Vagina (tissue), 2 donors: Measurements from ENCODE around the gene SLC12A5.

Experiments
- CTCF ChIP-seq, 3 experiments: fragments of 450-650 bp in 2 of 3; fragments of 200-600 bp in 1 of 3; sonication (generic) in 1 of 3; IDR thresholded peaks; one replicate each; pipeline ENCODE4 v1.5.1; 2017 to 2019; ENCODE audit warnings: antibody characterized with exemption in 3 of 3, mild to moderate bottlenecking in 2 of 3, moderate library complexity in 2 of 3
- POLR2A ChIP-seq, 2 donors: fragments of 450-650 bp; IDR thresholded peaks; one replicate each; pipeline ENCODE4 v1.6.1; 2017; ENCODE audit warnings: antibody characterized with exemption in 2 of 2, mild to moderate bottlenecking in 2 of 2, moderate library complexity in 2 of 2
- POLR2AphosphoS5 ChIP-seq, 2 donors: sonication (generic); formaldehyde crosslinking; IDR thresholded peaks; one replicate each; pipeline ENCODE4 v1.9.0; 2017; ENCODE audit warnings: antibody characterized with exemption in 2 of 2, mild to moderate bottlenecking in 2 of 2, low read depth in 1 of 2; ENCODE audit not compliant: insufficient read depth in 1 of 2

GRCh38 chr20:46056970-46057855, 28.2 kb downstream of the SLC12A5 start:
- TF ChIP-seq POLR2A (IDR thresholded peaks at IDR 0.05), result no peak
- TF ChIP-seq POLR2AphosphoS5 (IDR thresholded peaks at IDR 0.05; ENCODE audit: insufficient read depth in 1 of 2, low read depth in 1 of 2), result no peak
- no peak for TF ChIP-seq CTCF (IDR thresholded peaks at IDR 0.05)
